Sigmoid colon (tissue), 4 donors: ENCODE measurements around the gene GPR63.

Source experiments
- CTCF ChIP-seq, 4 experiments: fragments of 450-650 bp in 3 of 4; fragments of 200-600 bp in 1 of 4; IDR thresholded peaks; one replicate each; pipeline ENCODE4 v1.5.1; 2016 to 2019; ENCODE audit warnings: antibody characterized with exemption in 4 of 4, mild to moderate bottlenecking in 3 of 4, moderate library complexity in 2 of 4
- EP300 ChIP-seq, 4 donors: sonication (generic); formaldehyde crosslinking; IDR thresholded peaks; one replicate each; pipeline ENCODE4 v1.6.1; 2017; ENCODE audit warnings: antibody characterized with exemption in 4 of 4

- TF ChIP-seq CTCF (IDR thresholded peaks at IDR 0.05) (no peak), EP300 (IDR thresholded peaks at IDR 0.05) (no peak)
Observed at GRCh38 chr6:96775727-96776400, 61.4 kb downstream of the GPR63 start.
